Measurements from ENCODE around the gene HAVCR1.
"Not testable (repeated sequence)": the region's sequence is repeated elsewhere in the genome, so short reads cannot be mapped to it uniquely, and the experiment has no call there.

Gene HAVCR1

DNA sequence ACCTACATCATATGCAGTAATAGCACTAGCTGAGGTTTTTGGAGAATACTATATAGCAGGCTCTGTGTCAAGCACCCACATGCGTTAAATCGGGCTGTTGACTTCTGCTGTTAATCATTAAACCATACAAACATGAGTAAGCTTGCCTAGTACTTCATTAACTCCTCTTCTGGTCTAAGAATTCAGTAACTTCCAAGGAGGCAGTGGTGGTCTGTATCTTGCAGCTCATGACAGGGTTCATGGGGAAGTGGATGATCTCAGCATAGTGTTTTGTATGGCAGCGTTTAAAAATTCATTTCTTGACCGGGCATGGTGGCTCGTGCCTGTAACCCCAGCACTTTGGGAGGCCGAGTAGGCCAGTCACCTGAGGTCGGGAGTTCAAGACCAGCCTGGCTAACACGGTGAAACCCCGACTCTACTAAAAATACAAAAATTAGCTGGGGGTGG, at the start of gene HAVCR1:
TSS of gene HAVCR1 (minus strand) at position 24 of the 447 bp plus-strand sequence. CDS start 1,173 bp downstream, outside the sequence.
- DNase-seq (ENCODE audit: low spot score) (no peak), FAIRE-seq (no peak)

- no peak for FAIRE-seq
- DNase-seq (ENCODE audit: low spot score): peak; percentile 20
These were observed 48.6 kb upstream of the HAVCR1 start for GRCh38 chr5:157107508-157107907.

GRCh38 chr5:157106630-157107461, 47.9 kb upstream of the HAVCR1 start:
- peak; percentile 37 for DNase-seq (ENCODE audit: low spot score)
- FAIRE-seq: no peak

DNA sequence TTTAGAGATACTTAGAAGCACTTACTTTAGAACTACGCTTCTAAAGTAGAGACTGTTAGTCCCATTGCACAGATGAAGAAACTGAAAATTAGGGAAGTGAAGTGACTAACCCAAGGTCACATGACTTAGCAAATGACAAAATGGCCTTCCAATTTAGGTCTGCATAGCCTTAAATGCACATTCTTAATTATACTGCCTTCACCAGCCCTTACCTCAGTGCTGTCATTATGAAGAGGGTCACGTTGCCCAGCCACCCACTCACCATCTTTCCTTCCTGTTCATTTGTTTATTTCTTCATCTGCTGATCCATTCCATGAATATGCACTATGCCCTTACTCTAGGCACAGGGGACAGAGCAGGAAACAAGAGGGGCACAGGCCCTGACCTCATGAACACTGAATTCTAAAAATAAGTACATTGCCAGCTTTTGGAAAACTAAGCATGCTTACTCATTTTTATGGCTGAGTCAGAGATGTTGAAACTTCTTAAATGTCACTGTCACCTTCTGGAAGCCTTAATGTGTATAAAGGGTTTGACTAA, 41.3 kb upstream of the HAVCR1 start:
- DNase-seq (ENCODE audit: low spot score): peak; percentile 5
- no peak for FAIRE-seq

DNA sequence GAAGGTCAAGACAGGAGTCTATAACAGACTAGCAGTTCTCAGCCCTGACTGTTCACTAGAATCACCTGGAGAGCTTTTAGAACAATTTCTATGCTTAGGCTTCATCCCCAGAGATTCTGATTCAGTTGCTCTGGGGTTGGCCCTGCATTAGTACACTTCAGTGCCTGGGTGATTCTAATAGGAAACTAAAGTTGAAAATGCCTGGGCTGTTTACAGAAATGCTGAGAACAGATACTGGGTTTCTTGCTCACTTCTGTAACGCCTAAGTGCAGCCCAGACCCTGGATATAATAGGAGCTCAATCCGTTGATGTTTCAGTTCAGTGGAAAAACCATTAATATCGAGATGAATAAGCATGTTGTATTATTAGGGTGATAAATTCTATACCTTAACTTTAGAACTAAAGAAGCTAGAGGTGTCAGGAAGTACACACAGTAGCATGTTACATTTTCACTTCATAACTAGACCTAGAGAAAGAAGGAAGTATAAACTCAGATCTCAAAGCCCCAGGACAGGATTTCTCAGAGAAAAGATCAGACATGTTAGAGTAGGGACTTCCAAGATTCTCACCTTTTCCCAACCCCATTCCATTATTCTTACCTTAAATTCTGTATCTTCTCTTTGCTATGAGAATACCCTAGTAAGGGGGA, 29.6 kb upstream of the HAVCR1 start:
- FAIRE-seq (no peak), DNase-seq (ENCODE audit: low spot score) (no peak)

- no peak for FAIRE-seq
- DNase-seq (ENCODE audit: low spot score): no peak
These were observed 27.9 kb upstream of the HAVCR1 start for GRCh38 chr5:157086751-157087359.

DNA sequence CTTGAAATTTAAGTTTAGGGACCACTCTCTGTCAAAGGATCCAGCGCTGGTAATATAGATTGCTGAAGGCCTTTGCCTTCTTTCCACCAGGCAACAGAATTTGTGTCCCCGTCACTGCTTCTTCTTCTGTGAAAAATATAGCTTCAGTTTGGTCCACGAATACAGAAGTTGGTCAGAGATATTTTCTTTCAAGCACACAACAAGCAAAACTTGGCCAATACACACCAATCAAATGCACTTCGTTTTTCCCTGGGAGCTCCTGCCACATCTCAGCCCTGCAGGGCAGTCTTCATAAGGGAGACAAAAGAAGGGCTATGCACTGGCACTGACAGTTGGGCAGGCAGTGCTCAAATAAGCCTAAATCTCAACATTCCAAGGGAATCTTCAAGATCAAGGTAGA, 27.0 kb upstream of the HAVCR1 start:
- FAIRE-seq (no peak), DNase-seq (ENCODE audit: low spot score) (no peak)

DNA sequence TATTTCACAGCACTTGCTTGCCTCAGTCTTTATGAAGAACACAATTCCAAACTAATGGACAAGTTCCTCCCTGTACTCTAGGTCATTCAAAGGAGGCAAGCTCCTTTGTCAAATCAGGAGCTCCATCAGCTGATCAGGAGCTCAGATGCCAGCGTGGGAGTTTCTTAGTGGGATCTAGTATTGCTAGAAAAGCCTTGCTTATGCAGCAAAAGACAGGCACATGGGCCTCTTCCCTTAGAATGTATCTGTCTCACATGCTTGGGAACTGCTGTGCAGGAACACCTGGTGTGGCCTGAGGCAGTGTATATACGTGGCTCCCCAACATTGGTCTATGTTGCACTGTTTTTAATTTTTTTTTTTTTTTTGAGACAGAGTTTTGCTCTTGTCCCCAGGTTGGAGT, 21.4 kb upstream of the HAVCR1 start:
- no peak for FAIRE-seq
- DNase-seq (ENCODE audit: low spot score): no peak

DNA sequence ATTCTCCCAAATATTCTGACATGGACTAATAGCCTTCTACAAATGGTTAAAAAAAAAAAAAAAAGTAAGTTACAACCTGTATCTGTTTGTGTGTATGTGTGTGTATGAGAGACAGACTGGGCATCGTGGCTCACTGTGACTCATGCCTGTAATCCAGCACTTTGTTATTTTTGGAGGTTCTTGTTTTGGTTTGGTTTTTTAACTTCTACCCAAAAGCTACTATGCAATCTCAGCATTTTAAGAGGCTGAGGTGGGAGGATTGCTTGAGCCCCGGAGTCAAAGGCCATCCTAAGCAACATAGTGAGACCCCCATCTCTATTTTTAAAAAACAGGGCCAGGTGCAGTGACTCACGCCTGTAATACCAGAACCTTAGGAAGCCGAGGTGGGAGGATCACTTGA, 17.6 kb upstream of the HAVCR1 start:
- DNase-seq (ENCODE audit: low spot score): peak; percentile 22
- FAIRE-seq: no peak

DNA sequence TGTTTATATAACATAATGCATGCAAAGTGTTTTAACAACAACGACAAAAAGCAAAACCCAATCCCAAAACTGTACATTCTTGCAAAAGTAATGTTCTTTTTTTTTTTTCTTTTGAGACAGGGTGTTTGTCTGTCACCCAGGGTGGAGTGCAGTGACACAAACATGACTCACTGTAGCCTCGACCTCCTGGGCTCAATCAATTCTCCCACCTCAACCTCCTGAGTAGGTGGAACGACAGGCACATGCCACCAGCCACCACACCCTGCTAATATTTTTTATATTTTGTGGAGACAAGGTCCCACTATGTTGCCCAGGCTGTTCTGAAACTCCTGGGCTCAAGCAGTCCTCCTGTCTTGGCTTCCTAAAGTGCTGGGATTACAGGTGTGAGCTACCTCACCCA, 13.6 kb upstream of the HAVCR1 start:
- FAIRE-seq: no peak
- DNase-seq (ENCODE audit: low spot score): no peak

DNA sequence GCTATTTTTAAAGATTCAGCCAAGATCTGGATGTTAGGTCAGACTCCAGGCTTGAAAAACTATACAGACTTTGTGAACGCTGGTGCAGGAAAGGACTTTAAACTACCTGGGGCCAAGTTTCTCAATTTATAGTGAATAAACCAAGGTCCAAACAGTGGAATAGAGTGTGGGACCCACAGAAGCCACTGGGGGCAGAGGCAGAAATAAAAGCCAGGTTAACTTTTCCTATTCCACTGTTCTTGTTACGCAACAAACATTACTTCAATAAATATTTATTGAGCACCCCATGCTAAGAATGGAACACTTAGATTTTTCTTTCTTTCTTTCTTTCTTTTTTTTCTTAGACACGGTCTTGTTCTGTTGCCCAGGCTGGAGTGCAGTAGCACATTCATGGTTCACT, 11.0 kb upstream of the HAVCR1 start:
- no peak for FAIRE-seq
- no peak for DNase-seq (ENCODE audit: low spot score)

DNA sequence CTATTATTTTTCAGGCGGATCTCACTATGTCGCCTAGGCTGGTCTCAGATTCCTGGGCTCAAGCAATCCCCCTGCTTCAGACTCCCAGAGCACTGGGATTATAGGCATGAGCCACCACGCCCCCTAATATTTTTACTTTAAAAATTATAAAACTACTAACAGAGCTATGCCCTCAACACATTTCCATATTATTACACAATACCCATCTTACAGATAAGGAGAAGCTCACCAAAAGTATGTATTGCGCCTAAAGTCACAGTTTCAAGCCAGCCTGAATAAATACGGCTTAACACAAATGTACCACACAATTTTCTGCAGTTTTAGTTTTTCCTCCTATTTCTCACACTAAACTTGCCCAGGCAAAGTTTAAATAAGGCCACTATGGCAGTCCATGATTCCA, 9.9 kb upstream of the HAVCR1 start:
- DNase-seq (ENCODE audit: low spot score) (no peak), FAIRE-seq (no peak)

GRCh38 chr5:157068339-157068738, 9.4 kb upstream of the HAVCR1 start:
- no peak for FAIRE-seq
- no peak for DNase-seq (ENCODE audit: low spot score)

- DNase-seq (ENCODE audit: low spot score) (no peak), FAIRE-seq (no peak)
These were observed 8.1 kb upstream of the HAVCR1 start for GRCh38 chr5:157067005-157067404.

- no peak for FAIRE-seq
These were observed 7.2 kb upstream of the HAVCR1 start for GRCh38 chr5:157066080-157066479.

DNA sequence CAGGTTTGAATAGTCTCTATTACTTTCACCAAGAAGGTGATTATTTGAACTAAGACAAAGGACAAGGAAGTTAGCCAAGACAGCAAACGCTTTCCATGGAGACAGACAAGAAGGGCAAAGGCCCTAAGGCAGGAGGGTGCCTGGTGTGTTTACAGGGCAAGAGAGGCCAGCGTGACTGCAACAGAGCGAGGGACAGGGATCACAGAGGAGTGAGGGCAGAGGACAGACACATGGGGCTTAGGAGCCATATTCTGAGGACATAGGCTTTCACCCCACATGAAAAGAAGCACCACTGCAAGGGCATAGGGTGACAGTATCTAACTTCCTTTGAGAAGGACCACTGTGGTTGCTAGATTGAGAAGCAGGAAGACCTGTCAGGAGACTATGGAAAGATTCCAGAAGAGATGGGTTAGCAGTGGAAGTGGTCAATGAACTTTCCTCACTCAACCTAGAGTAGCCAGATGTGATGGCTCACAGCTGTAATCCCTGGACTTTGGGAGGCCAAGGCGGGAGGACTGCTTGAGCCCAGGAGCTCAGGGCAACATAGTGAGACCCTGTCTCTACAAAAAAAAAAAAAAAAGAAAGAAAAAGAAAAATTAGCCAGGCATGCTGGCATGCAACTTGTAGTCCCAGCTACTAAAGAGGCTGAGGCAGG, 5.0 kb upstream of the HAVCR1 start:
- FAIRE-seq: no peak
- no peak for DNase-seq (ENCODE audit: low spot score)

More at GRCh38 chr5:157066080-157066479, 7.2 kb upstream of the HAVCR1 start:
- DNase-seq (ENCODE audit: low spot score): no peak

GRCh38 chr5:157059891-157060290, 975 bp upstream of the HAVCR1 start:
- no peak for FAIRE-seq
- no peak for DNase-seq (ENCODE audit: low spot score)

- DNase-seq (ENCODE audit: low spot score): no peak
- no peak for FAIRE-seq
These were observed 1.2 kb downstream of the HAVCR1 start for GRCh38 chr5:157057459-157058370.

DNA sequence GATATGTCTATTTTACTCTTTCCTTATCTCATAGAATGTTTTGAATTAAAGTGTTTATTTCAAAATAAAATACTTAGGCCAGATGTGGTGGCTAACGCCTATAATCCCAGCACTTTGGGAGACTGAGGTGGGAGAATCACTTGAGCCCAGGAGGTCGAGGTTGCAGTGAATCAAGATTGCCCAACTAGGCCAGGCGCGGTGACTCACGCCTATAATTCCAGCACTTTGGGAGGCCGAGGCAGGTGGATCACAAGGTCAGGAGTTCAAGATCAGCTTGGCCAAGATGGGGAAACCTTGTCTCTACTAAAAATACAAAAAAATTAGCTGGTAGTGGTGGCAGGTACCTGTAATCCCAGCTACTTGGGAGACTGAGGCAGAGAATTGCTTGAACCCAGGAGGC, 2.1 kb downstream of the HAVCR1 start:
- not testable (repeated sequence) for DNase-seq (ENCODE audit: low spot score); FAIRE-seq

DNA sequence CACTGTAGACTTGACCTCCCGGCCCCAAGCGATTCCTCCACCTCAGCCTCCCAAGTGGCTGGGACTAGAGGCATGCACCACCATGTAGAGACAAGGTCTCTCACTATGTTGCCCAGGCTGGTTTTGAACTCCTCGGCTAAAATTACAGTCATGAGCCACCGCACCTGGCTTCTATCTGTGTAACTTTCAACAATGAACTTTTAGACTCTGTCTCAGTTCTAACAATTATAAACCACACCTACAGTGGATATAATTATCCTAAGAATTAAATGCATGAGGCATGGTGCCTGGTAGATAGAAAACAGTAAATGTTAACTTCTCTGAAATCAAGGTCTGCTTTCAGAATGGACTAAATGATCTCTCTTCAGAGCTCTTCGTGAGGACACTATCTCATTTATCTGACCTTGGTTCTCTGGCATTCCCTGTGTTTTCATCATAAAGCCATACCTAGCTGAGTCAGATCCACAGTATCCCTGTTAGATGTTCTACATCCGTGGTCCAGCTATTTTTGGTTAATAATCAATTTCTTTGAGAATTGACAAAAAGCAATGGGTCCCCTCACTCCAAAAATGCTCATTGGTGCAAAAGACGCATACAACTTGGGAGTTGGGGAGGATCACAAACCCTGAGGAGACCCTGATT, 7.2 kb downstream of the HAVCR1 start:
- no peak for FAIRE-seq
- no peak for DNase-seq (ENCODE audit: low spot score)
